MCF 10A (cell line): ENCODE measurements around the gene ACADVL. TPM values are rescaled to one million over a fixed set of nuclear protein-coding genes. Genes with fewer than 3 reads are reported as not detected.

ENCODE experiments used
- BruUV-seq: library from RNA; stranded (reverse); fragments of 400-500 nt; replicated peaks from 2 replicates; lab custom pipeline; 2021; lab: Mats Ljungman, UMichigan
- CTCF ChIA-PET: fragments of 300-600 bp; sonication (Branson Sonifier 250); formaldehyde crosslinking; extraction: SDS; loops from one replicate; lab custom pipeline; 2021; ENCODE audit warnings: antibody characterized with exemption, inconsistent platforms; lab: Yijun Ruan, JAX
- POLR2A ChIA-PET: fragments of 300-600, 350-650 bp; sonication (Branson Sonifier 250); formaldehyde crosslinking; extraction: SDS; loops from one replicate; lab custom pipeline; 2020; ENCODE audit warnings: antibody characterized with exemption, inconsistent platforms; lab: Yijun Ruan, JAX
- DNase-seq: peaks from one replicate; pipeline ENCODE4 v3.0.0-alpha.2; 2018; ENCODE audit not compliant: unreplicated experiment
- H3K27ac Mint-ChIP-seq: one replicate; pipeline ENCODE4 v1.8.0; 2022; ENCODE audit warnings: mild to moderate bottlenecking, low read depth, mixed read lengths; ENCODE audit not compliant: unreplicated experiment
- H3K27me3 Mint-ChIP-seq: one replicate; pipeline ENCODE4 v1.8.0; 2022; ENCODE audit warnings: mixed read lengths; ENCODE audit not compliant: insufficient read depth, unreplicated experiment
- H3K36me3 Mint-ChIP-seq: one replicate; pipeline ENCODE4 v1.8.0; 2022; ENCODE audit warnings: mild to moderate bottlenecking, moderate library complexity, mixed read lengths; ENCODE audit not compliant: insufficient read depth, unreplicated experiment
- H3K4me1 Mint-ChIP-seq: one replicate; pipeline ENCODE4 v1.8.0; 2022; ENCODE audit warnings: mixed read lengths; ENCODE audit not compliant: insufficient read depth, unreplicated experiment
- H3K4me3 Mint-ChIP-seq: one replicate; pipeline ENCODE4 v1.8.0; 2022; ENCODE audit warnings: mild to moderate bottlenecking, moderate library complexity, mixed read lengths; ENCODE audit not compliant: unreplicated experiment
- H3K9me3 Mint-ChIP-seq: one replicate; pipeline ENCODE4 v1.8.0; 2022; ENCODE audit warnings: mixed read lengths; ENCODE audit not compliant: unreplicated experiment
- CTCF ChIP-seq: fragments of 200-600 bp; IDR thresholded peaks from one replicate; pipeline ENCODE4 v1.8.0; 2022; ENCODE audit warnings: antibody characterized with exemption, mild to moderate bottlenecking; ENCODE audit not compliant: unreplicated experiment
- intact Hi-C: fragments of 100-400 bp; cut with micrococcal nuclease; formaldehyde crosslinking; loops from 2 replicates; pipeline ENCODE4 v1.14.1; 2022
- total RNA-seq: library from RNA; stranded (reverse); gene quantifications from 2 replicates; pipeline ENCODE4 v1.2.3, GENCODE V29; 2022

Gene ACADVL
- total RNA-seq, 1 experiment from 2014 or later: 413 TPM

DNA sequence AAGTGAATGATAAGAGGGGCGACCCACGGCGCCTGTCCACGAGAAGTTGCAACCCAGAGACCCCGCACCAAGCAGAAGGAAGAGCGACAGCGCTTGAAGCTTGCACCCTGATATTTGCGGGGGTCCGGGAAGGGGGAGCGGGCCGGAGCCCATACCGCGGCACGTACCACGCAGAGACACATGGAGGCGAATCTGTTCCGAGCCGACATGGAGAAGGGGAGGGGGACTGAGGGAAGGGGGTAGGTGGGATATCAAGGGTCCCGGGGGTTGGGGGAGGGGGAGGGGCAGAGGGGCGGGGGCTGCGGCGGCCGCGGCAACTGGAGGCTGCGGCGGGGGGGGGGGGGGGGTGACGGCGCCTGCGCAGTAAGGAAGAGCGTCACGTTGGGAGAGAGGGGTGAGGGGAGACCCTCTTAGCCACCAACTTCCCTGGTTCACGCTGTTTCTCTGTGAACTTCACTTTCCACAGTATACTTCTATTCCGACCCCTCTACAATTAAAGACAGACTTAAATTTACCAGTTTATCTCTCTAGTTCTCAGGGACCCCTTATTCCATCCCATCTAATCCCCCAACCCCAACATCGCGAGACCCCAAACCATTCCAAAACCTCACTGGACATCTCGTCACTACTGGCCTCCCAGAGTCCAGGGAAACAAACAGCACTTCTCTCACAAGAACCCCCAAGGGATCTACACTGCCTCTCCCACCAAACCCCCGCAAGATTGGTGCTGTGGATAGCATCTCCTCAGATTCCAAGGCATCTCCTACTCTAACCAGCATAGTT, 8.1 kb upstream of the ACADVL start:
- no peak overlapping the region for H3K27ac Mint-ChIP-seq
- CTCF ChIA-PET: no interaction called here
- H3K4me1 Mint-ChIP-seq: peaks cover 23% of the 10 kb centered on the region

DNA sequence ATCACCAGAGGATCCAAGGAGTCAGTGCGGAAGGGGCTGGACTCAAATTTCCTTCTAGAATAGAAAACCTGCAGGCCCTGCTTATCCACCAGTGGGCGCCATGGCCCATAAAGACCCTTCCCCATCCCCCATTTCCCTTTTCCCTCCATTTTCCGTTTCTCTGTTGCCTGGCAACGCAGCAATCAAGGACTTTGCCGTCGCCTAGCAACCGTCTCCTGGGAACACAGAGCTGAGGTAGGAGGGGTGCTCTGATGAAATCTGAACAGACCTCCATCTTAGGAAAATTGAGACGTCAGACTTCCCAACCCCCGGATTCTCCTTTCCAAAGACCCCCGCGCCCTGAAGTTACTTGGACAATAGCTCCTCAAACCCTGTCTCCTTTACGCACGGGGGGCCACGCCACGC, 5.8 kb upstream of the ACADVL start:
- no TSS peak for BruUV-seq
- Mint-ChIP-seq H3K27ac (no peak overlapping the region), H3K9me3 (no peaks in the 10 kb centered on the region), H3K4me3 (peak overlapping the region; percentile 75), H3K4me1 (peaks cover 23% of the 10 kb centered on the region), H3K27me3 (no peaks in the 10 kb centered on the region), H3K36me3 (peaks cover 18% of the 10 kb centered on the region)
- POLR2A ChIA-PET: interaction anchor here (0.7 to 1.5 kb wide), 4 partner anchors 20 to 266 kb away, joined by 3 to 5 read pairs (median 4); partner anchors contain the start of genes DVL2 and ZBTB4
- TF ChIP-seq CTCF: peak; percentile 23
- CTCF ChIA-PET: interaction anchor here (0.6 to 0.9 kb wide), 4 partner anchors 13 to 545 kb away, joined by 3 read pairs; no protein-coding TSS in a partner anchor
- peak; percentile 62 for DNase-seq
- intact Hi-C loops: loop anchor here (5.0 kb wide), 1 partner anchor 77 kb away; no protein-coding TSS in a partner anchor

More for the DNA sequence above, 8.1 kb upstream of the ACADVL start:
- no peak for DNase-seq
- H3K4me3 Mint-ChIP-seq: no peak overlapping the region
- no TSS peak for BruUV-seq
- no peak for TF ChIP-seq CTCF
- H3K27me3 Mint-ChIP-seq: peaks cover 9% of the 10 kb centered on the region
- H3K36me3 Mint-ChIP-seq: peaks cover 18% of the 10 kb centered on the region
- POLR2A ChIA-PET: no interaction called here
- intact Hi-C loops: loop anchor here (5.0 kb wide), 1 partner anchor 74 kb away; no protein-coding TSS in a partner anchor
- H3K9me3 Mint-ChIP-seq: no peaks in the 10 kb centered on the region

- H3K27ac Mint-ChIP-seq: peak overlapping the region; percentile 85
- no peaks in the 10 kb centered on the region for H3K9me3 Mint-ChIP-seq
- intact Hi-C loops: loop anchor here (5.0 kb wide), 1 partner anchor 77 kb away; no protein-coding TSS in a partner anchor
- ChIA-PET CTCF (interaction anchor here (0.5 to 0.9 kb wide), 5 partner anchors 12 to 546 kb away, joined by 3 read pairs; no protein-coding TSS in a partner anchor), POLR2A (interaction anchor here (0.7 to 1.5 kb wide), 4 partner anchors 20 to 265 kb away, joined by 3 to 5 read pairs (median 4); partner anchors contain the start of genes DVL2 and ZBTB4)
- peak overlapping the region; percentile 75 for H3K4me3 Mint-ChIP-seq
- no peaks in the 10 kb centered on the region for H3K27me3 Mint-ChIP-seq
- DNase-seq: peak; percentile 95
- peaks cover 26% of the 10 kb centered on the region for H3K4me1 Mint-ChIP-seq
- H3K36me3 Mint-ChIP-seq: peaks cover 19% of the 10 kb centered on the region
- BruUV-seq: no TSS peak
- TF ChIP-seq CTCF: peak; percentile 27
Observed at GRCh38 chr17:7214300-7215135, 5.2 kb upstream of the ACADVL start.
